GM12891 (cell line): Measurements from ENCODE around the gene TMEM131.

ENCODE experiments used
- DNase-seq: peaks from one replicate; pipeline ENCODE4 v3.0.0; 2011; ENCODE audit warnings: low spot score; ENCODE audit not compliant: insufficient read length
- FAIRE-seq: peaks from 2 replicates; lab custom pipeline; 2011; peaks lifted over from hg19 to GRCh38; lab: Jason Lieb, UNC
- PAX5 ChIP-seq: IDR thresholded peaks from 2 replicates; pipeline ENCODE4 v1.6.1; 2011; ENCODE audit warnings: low read length, moderate library complexity, mild to moderate bottlenecking; ENCODE audit not compliant: insufficient read depth, severe bottlenecking
- POLR2A ChIP-seq: IDR thresholded peaks from 2 replicates; pipeline ENCODE4 v1.6.1; 2011; ENCODE audit warnings: low read depth, low read length, control low read depth
- POLR2AphosphoS5 ChIP-seq: IDR thresholded peaks from 2 replicates; pipeline ENCODE4 v1.6.1; 2011; ENCODE audit warnings: low read depth, low read length, control low read depth
- POU2F2 ChIP-seq: IDR thresholded peaks from 2 replicates; pipeline ENCODE4 v1.6.1; 2011; ENCODE audit warnings: low read depth, mild to moderate bottlenecking, control low read depth, low read length, moderate library complexity
- SPI1 ChIP-seq: IDR thresholded peaks from 2 replicates; pipeline ENCODE4 v1.6.1; 2011; ENCODE audit warnings: low read depth, low read length, control low read depth
- TAF1 ChIP-seq: IDR thresholded peaks from 2 replicates; pipeline ENCODE4 v1.6.1; 2011; ENCODE audit warnings: low read depth, low read length, control low read depth

Gene TMEM131

GRCh38 chr2:97739893-97740245 is 255.9 kb downstream of the TMEM131 start:
- DNase-seq: no peak
- 0 out of 2 replicates have a peak, but pooled peaks have one; percentile 28 for TF ChIP-seq POU2F2
- no peak for TF ChIP-seq TAF1
- no peak for TF ChIP-seq PAX5
- TF ChIP-seq POLR2AphosphoS5: peak; percentile 36; the same call in 1 of the 2 replicates
- no peak for TF ChIP-seq POLR2A
- no peak for TF ChIP-seq SPI1
- FAIRE-seq: no peak

DNA sequence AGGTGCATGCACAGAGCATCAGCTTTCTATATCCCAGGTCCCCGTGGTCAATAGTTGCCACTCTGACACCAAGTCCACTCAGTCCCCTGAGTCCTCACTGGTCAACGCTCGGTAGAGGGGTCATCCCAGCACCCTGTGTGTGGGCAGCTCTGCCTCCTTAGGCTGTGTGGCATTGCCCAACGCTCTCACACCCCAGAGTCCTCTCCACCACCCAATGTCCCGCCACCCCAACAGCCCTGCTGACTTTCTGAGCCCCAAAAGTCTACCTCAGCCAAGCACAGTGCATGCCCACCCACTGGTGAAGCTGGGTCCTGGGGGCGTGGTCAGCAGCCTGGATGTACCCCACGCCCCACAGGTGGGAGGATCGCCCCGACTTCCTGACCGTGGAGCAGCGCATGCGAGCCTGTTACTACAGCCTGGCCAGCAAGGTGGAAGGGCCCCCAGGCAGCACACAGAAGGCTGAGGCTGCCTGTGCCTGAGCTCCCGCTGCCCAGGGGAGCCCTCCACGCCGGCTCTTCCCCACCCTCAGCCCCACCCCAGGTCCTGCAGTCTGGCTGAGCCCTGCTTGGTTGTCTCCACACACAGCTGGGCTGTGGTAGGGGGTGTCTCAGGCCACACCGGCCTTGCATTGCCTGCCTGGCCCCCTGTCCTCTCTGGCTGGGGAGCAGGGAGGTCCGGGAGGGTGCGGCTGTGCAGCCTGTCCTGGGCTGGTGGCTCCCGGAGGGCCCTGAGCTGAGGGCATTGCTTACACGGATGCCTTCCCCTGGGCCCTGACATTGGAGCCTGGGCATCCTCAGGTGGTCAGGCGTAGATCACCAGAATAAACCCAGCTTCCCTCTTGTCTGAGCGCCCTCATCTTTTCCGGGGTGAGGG is 256.5 kb downstream of the TMEM131 start:
- TF ChIP-seq POLR2A: 0 out of 2 replicates have a peak, but pooled peaks have one; percentile 22
- TF ChIP-seq SPI1: no peak
- no peak for DNase-seq
- no peak for FAIRE-seq

DNA sequence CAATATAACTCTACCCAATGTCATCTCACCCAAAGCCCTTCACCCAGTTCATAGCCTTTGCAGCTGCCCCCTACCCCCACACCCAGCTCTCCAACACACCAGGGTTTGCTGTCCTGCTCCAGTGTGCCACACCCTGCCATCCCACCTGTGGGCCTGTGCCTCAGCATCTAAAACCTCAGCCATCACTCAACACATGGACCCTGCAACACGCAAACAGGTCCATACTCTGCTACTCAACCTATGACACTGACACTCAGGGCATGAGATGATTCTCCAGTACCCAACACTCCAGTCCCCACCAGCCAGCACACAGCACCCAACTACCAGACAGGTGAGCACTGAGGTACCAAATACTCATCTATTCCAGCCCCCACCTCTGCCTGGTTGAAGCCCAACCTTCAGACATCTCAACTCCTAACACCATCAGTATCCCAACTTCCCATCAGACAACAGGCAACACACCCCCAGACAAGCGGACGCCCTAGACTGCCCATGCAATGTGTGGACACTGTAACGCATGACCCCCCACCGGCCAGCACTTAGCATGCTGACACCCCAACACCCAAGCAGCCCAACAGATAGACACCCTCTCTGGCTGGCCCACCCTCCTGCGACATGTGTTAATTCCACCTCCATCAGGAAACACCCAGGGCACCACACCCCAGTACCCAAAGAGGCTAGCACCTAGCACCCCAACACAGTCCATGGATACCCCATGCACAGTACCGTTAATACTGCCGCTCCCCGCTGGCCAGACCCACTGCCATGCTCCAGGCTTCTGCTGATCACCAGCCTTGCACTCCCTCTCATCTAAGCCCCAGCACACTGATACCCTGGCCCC is 257.3 kb downstream of the TMEM131 start:
- no peak for TF ChIP-seq PAX5
- no peak for TF ChIP-seq TAF1
- no peak for TF ChIP-seq POLR2A
- no peak; the same call in 1 of the 2 replicates for TF ChIP-seq POLR2AphosphoS5
- no peak for TF ChIP-seq POU2F2
- DNase-seq: no peak
- no peak for FAIRE-seq

- no peak for DNase-seq
- FAIRE-seq: no peak
- no peak for TF ChIP-seq POU2F2
These were observed 258.1 kb downstream of the TMEM131 start for GRCh38 chr2:97737421-97738178.

GRCh38 chr2:97736608-97737330 is 259.0 kb downstream of the TMEM131 start:
- FAIRE-seq (no peak), DNase-seq (no peak)

DNA sequence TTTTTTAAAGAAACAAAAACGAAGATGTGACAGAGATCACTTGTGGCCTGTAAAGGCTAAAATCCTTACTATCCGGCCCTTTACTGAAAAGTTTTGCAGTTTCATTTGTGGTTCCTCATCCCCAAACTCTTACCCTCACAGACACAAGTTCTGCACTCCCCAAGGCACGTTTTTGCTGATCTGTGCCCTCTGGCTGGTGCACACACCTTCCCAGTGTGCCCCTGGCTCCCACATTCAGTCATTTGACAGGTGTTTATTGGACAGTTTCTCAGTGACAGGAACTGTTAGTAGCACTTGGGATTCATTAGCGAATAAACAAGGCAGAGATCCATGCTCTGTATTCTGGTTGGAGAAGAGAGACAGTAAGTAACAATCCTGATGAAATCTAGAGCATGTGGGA is 259.6 kb downstream of the TMEM131 start:
- DNase-seq (no peak), FAIRE-seq (no peak)
- TF ChIP-seq POU2F2 (no peak), PAX5 (no peak), POLR2A (no peak), POLR2AphosphoS5 (no peak), TAF1 (no peak), SPI1 (no peak)

More at GRCh38 chr2:97736608-97737330, 259.0 kb downstream of the TMEM131 start:
- TF ChIP-seq POLR2AphosphoS5 (peak; percentile 13; the same call in 1 of the 2 replicates), PAX5 (no peak)

DNA sequence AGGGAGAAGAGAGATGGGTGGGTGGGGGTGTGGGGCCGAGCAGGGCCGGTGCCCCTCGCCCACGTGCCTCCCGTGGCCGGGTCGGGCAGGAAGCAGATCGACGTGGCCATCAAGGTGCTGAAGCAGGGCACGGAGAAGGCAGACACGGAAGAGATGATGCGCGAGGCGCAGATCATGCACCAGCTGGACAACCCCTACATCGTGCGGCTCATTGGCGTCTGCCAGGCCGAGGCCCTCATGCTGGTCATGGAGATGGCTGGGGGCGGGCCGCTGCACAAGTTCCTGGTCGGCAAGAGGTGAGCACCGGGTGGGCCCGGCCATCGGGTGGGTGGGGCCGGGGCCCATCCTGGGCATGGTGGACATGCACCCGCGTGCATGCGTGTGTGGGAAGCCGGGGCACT is 260.6 kb downstream of the TMEM131 start:
- DNase-seq: no peak
- FAIRE-seq: no peak
- TF ChIP-seq POLR2AphosphoS5 (0 out of 2 replicates have a peak, but pooled peaks have one; percentile 24), POLR2A (no peak)

GRCh38 chr2:97734061-97735051 is 261.4 kb downstream of the TMEM131 start:
- no peak for FAIRE-seq
- DNase-seq: no peak
- TF ChIP-seq POU2F2 (no peak), PAX5 (no peak), POLR2AphosphoS5 (no peak), POLR2A (no peak), TAF1 (no peak), SPI1 (no peak)
